Fibroblast of pulmonary artery (primary cell): ENCODE data around the gene STKLD1.

Experiments used
- DNase-seq: peaks from one replicate; pipeline ENCODE4 v3.0.0-alpha.2; 2010; ENCODE audit warnings: low read depth
- H3K4me3 ChIP-seq: replicated peaks from 2 replicates; pipeline ENCODE4 v1.5.1; 2011; ENCODE audit warnings: low read depth, mild to moderate bottlenecking, control low read depth, low read length, moderate library complexity
- CTCF ChIP-seq: IDR thresholded peaks from 2 replicates; pipeline ENCODE4 v1.5.1; 2011; ENCODE audit warnings: mild to moderate bottlenecking, control low read depth, low read length, inconsistent platforms; ENCODE audit errors: missing control alignments

Gene STKLD1

DNA sequence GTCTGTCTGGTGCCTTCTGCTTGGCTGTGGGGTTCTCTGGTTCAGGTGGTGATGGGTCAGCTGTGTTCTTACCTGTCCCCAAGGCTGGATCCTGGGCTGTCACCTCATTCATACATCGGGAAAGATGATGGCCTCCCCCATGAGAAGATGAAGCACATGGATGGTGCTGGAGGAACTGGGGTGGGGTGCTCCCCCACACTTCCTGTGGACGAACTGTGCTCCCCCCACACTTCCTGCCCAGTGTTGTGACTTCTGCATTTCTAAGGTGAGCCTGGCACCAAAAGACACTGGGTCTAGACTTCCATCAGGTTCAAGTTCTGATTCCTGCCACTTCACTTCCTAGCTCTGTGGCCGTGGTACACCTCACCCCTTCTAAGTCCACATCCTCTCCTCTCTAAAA lies 35.9 kb upstream of the STKLD1 start:
- DNase-seq: no peak
- no peak overlapping the region for H3K4me3 ChIP-seq
- TF ChIP-seq CTCF: no peak

GRCh38 chr9:133340916-133341315 lies 35.2 kb upstream of the STKLD1 start:
- DNase-seq: no peak
- TF ChIP-seq CTCF: no peak
- H3K4me3 ChIP-seq: no peak overlapping the region

- TF ChIP-seq CTCF: no peak
- no peak for DNase-seq
- no peak overlapping the region for H3K4me3 ChIP-seq
Observed at GRCh38 chr9:133341369-133342068, 34.6 kb upstream of the STKLD1 start.

DNA sequence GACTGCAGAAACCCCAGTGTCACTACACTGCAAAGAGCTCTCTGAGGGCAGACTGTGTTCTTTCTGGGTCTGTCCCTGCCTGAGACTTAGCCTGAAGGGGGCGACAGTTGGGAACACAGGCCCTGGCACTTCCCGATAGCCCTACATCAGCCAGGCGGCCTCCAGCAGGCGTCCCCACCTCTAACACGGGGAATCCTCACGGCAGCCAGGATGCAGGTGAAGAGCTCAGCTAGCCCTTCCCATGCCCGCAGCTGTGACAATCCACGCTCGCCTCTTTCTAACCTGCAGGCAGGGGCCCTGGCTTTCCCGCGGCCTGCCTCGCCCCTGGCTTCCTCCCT lies 34.1 kb upstream of the STKLD1 start:
- H3K4me3 ChIP-seq: no peak overlapping the region
- TF ChIP-seq CTCF: peak; percentile 24
- DNase-seq: no peak

DNA sequence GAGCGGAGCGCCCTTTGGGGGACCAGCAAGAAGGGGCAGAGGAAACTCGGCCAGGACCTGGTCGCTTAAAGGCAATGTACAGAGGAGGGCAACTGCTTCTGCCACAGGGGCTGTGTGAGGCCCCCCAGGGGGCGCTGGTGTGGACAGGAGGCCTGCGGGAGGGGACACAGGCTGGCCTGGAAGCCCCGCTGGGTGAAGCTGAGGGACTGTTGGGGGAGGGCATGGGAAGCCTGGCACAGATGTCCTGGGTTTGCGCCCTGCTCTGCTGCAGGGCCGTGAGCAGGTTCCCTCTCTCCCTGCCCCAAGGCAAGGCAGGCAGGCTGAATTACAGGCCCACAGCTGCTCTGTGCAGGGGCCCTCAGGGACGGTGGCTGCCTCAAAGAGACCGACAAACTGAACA lies 33.6 kb upstream of the STKLD1 start:
- H3K4me3 ChIP-seq: no peak overlapping the region
- TF ChIP-seq CTCF: peak; percentile 20
- DNase-seq: no peak

DNA sequence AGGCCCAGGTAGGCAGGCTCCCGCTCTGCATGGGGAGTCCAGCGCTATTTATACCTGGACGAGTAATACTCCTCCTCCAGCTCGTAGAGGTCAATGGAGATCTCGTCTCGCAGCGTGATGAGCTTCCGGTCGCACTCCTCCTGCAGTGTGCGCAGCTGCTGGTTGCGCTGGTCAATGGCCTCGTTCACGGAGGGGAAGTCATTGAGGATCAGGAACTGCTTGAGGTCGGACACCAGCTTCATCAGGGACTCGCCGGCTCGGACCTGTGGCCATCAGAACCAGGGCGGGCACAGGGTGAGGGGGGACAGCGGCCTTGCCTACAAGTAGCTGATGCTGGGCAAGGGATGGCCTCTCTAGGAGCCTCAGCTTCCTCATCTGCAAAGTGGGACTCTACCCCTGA lies 32.1 kb upstream of the STKLD1 start:
- H3K4me3 ChIP-seq: no peak overlapping the region
- no peak for DNase-seq
- no peak for TF ChIP-seq CTCF

DNA sequence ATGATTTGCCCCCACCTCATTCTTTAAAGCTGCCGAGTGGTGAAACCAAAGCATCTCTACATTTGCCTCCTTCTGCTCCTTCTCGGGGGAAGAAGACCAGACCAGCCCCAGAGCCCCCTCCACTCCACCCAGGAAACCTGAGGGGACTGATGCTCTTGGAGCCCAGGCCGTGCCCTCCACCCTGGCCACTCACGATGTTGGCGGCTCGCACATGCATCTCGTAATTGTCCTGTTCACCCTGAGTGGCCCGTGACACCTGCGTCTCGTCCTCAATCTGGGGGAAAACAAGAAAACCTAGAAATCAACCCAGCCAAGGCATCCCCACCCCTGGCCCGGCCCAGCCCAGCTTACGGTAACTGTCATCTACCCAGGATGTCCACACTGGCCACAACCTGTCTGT lies 31.2 kb upstream of the STKLD1 start:
- no peak for DNase-seq
- no peak for TF ChIP-seq CTCF

More for the DNA sequence above, 31.2 kb upstream of the STKLD1 start:
- H3K4me3 ChIP-seq: no peak overlapping the region
